ENCODE data around the gene KRTAP12-4.
"Not testable (repeated sequence)": the region's sequence is repeated elsewhere in the genome, so short reads cannot be mapped to it uniquely, and the experiment has no call there.

KRTAP12-4 gene

GRCh38 chr21:44630440-44630839, 24.0 kb downstream of the KRTAP12-4 start:
- no peak for DNase-seq (ENCODE audit: low spot score)

GRCh38 chr21:44628707-44629391, 25.6 kb downstream of the KRTAP12-4 start:
- no peak for DNase-seq (ENCODE audit: low spot score)

- not testable (repeated sequence) for DNase-seq (ENCODE audit: low spot score)
Measured at GRCh38 chr21:44627831-44628233, 26.6 kb downstream of the KRTAP12-4 start.

- not testable (repeated sequence) for DNase-seq (ENCODE audit: low spot score)
Measured at GRCh38 chr21:44627181-44627822, 27.2 kb downstream of the KRTAP12-4 start.

GRCh38 chr21:44626673-44627143, 27.8 kb downstream of the KRTAP12-4 start, which contains the start of gene KRTAP10-9:
KRTAP10-9 (plus strand) TSS chr21:44627093; CDS start chr21:44627172, 79 bp downstream.
- DNase-seq (ENCODE audit: low spot score), result no peak

GRCh38 chr21:44626262-44626661, 28.2 kb downstream of the KRTAP12-4 start:
- DNase-seq (ENCODE audit: low spot score), result no peak

GRCh38 chr21:44625756-44626155, 28.7 kb downstream of the KRTAP12-4 start:
- DNase-seq (ENCODE audit: low spot score), result no peak

- DNase-seq (ENCODE audit: low spot score), result no peak
Measured at GRCh38 chr21:44623575-44623974, 30.9 kb downstream of the KRTAP12-4 start.

- no peak for DNase-seq (ENCODE audit: low spot score)
Measured at GRCh38 chr21:44619886-44620285, 34.6 kb downstream of the KRTAP12-4 start.

GRCh38 chr21:44618909-44619308, 35.5 kb downstream of the KRTAP12-4 start:
- no peak for DNase-seq (ENCODE audit: low spot score)

- peak; percentile 46 for DNase-seq (ENCODE audit: low spot score)
Measured at GRCh38 chr21:44618504-44618903, 36.0 kb downstream of the KRTAP12-4 start.

GRCh38 chr21:44617071-44617501, 37.4 kb downstream of the KRTAP12-4 start:
- no peak for DNase-seq (ENCODE audit: low spot score)

GRCh38 chr21:44616591-44616926, 37.9 kb downstream of the KRTAP12-4 start:
- no peak for DNase-seq (ENCODE audit: low spot score)

- DNase-seq (ENCODE audit: low spot score), result no peak
Measured at GRCh38 chr21:44615911-44616590, 38.4 kb downstream of the KRTAP12-4 start.

- DNase-seq (ENCODE audit: low spot score), result no peak
Measured at GRCh38 chr21:44615466-44615865, 39.0 kb downstream of the KRTAP12-4 start.

- DNase-seq (ENCODE audit: low spot score), result no peak
Measured at GRCh38 chr21:44614961-44615391, 39.5 kb downstream of the KRTAP12-4 start.

GRCh38 chr21:44614161-44614631, 40.3 kb downstream of the KRTAP12-4 start:
- DNase-seq (ENCODE audit: low spot score), result no peak

GRCh38 chr21:44613386-44614155, 40.9 kb downstream of the KRTAP12-4 start:
- DNase-seq (ENCODE audit: low spot score), result no peak

- no peak for DNase-seq (ENCODE audit: low spot score)
Measured at GRCh38 chr21:44612669-44613229, 41.7 kb downstream of the KRTAP12-4 start.

- no peak for DNase-seq (ENCODE audit: low spot score)
Measured at GRCh38 chr21:44612029-44612486, 42.4 kb downstream of the KRTAP12-4 start, which contains the start of gene KRTAP10-8. KRTAP10-8 (plus strand) TSS chr21:44612079; CDS start chr21:44612101, 22 bp downstream.

- no peak for DNase-seq (ENCODE audit: low spot score)
Measured at GRCh38 chr21:44611551-44611950, 42.9 kb downstream of the KRTAP12-4 start.

Measured in RKO (cell line).